Central memory CD8-positive, alpha-beta T cell (primary cell): ENCODE data around the gene AP3B1.
"Not testable (repeated sequence)": the region's sequence is repeated elsewhere in the genome, so short reads cannot be mapped to it uniquely, and the experiment has no call there.

ENCODE experiments used
- ATAC-seq: fragments of 150-1000 bp; cut with Tn5 transposase; replicated peaks from 2 replicates; pipeline ENCODE4 v1.10.0; 2022; ENCODE audit warnings: mild to moderate bottlenecking, moderate FRiP score, moderate number of reproducible peaks; ENCODE audit not compliant: poor library complexity, severe bottlenecking; ENCODE audit errors: extremely low read depth
- DNase-seq, 2 donors: peaks; one replicate each; pipeline ENCODE4 v3.0.0; 2021; ENCODE audit warnings: low spot score in 2 of 2
- H3K27ac Mint-ChIP-seq: one replicate; pipeline ENCODE4 v1.8.0; 2022; ENCODE audit warnings: low read depth, mild to moderate bottlenecking, moderate library complexity, mixed read lengths
- H3K27me3 Mint-ChIP-seq: one replicate; pipeline ENCODE4 v1.8.0; 2022; ENCODE audit warnings: mixed read lengths
- H3K36me3 Mint-ChIP-seq: one replicate; pipeline ENCODE4 v1.8.0; 2022; ENCODE audit warnings: mild to moderate bottlenecking, moderate library complexity, mixed read lengths; ENCODE audit not compliant: insufficient read depth
- H3K4me1 Mint-ChIP-seq: one replicate; pipeline ENCODE4 v1.8.0; 2022; ENCODE audit warnings: mixed read lengths
- H3K4me3 Mint-ChIP-seq: one replicate; pipeline ENCODE4 v1.8.0; 2022; ENCODE audit warnings: mild to moderate bottlenecking, moderate library complexity, mixed read lengths
- H3K9me3 Mint-ChIP-seq: one replicate; pipeline ENCODE4 v1.8.0; 2022; ENCODE audit warnings: mixed read lengths

Gene AP3B1

DNA sequence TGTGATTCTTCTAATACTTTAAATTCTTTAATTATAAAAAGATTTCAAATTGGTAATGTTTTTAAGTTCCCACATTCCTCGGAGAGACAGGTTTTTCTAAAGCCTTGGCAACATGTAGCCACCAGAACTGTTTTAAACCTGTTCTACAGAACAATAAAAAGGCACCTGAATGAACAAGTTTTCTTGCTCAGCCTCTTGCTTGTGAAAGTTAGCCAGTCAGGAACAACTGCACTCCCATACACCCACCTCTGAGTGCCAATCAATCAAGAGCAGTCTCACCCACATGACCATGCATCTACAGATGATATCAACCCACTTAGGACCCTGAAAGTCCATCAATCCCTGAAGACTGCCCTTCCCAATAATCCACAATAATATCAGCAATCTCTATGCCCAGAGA, 62.3 kb downstream of the AP3B1 start:
- no peak overlapping the region for H3K4me3 Mint-ChIP-seq
- no peak overlapping the region for H3K27ac Mint-ChIP-seq
- no peak for ATAC-seq
- no peaks in the 10 kb centered on the region for H3K9me3 Mint-ChIP-seq
- DNase-seq: no peak
- no peaks in the 10 kb centered on the region for H3K36me3 Mint-ChIP-seq
- H3K27me3 Mint-ChIP-seq: no peaks in the 10 kb centered on the region
- peaks cover 16% of the 10 kb centered on the region for H3K4me1 Mint-ChIP-seq

DNA sequence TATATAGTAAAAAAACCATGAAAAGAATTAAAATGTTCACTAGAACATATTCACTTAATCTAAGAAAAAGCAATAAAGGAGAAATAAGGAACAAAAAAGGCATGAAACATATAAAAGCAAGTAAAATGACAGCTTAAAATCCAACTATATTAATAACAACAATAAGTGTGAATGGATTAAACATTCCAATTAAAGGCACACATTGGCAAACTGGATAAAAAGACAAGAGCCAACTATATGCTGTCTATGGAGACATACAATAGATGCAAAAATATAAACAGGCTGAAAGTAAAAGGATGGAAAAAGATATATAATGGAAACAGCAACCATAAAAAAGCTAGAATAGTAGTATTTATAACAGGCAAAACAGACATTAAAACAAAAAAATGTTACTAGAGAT, 70.1 kb downstream of the AP3B1 start:
- DNase-seq (no peak), ATAC-seq (no peak)
- H3K4me3 Mint-ChIP-seq: no peak overlapping the region
- peaks cover 13% of the 10 kb centered on the region for H3K4me1 Mint-ChIP-seq
- peaks cover 15% of the 10 kb centered on the region for H3K36me3 Mint-ChIP-seq
- H3K27me3 Mint-ChIP-seq: no peaks in the 10 kb centered on the region
- no peaks in the 10 kb centered on the region for H3K9me3 Mint-ChIP-seq
- H3K27ac Mint-ChIP-seq: peak overlapping the region; percentile 70

DNA sequence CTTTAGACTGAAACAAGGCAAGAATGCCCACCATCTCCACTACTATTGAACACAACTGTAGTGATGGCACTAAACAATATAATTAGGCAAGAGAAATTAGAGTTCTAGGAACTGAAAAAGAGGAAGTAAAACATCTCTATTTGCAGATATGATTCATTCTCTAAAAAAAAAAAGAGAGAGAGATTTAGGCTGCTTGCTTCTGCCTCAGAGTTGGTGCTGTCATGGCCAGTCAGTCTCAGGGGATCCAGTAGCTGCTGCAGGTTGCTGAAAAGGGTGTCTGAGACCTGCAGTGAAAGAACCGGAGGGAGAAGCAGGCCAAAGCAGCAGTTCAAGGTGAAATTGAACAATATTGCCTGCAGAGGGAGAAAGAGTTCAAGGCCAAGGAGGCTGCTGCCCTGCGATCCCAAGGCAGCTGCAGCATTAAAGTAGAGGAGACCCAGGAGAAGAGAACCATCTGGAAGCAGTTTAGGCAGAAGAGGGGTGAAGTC, 72.5 kb downstream of the AP3B1 start:
- no peak for DNase-seq
- H3K27ac Mint-ChIP-seq: peak overlapping the region; percentile 48
- no peak for ATAC-seq

DNA sequence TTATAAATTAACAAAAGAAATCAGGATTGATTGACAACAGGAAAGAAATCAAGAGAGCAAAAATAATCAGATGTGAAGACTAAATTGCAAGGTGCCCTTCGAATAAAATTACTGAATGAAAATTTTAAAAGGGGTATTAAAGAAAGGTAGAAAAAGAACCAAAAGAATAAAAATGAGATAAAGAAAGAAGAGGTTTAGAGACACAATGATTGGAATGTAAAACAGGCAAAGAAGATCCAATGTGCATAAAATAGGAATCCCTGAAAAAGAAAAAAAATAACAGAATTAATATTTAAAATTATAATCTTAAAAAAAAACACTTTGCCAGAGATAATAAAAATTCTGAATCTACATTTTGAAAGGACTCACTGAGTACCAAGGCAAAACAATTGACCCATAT, 73.0 kb downstream of the AP3B1 start:
- Mint-ChIP-seq H3K4me3 (no peak overlapping the region), H3K27ac (peak overlapping the region; percentile 48), H3K4me1 (peaks cover 13% of the 10 kb centered on the region), H3K27me3 (no peaks in the 10 kb centered on the region), H3K36me3 (peaks cover 15% of the 10 kb centered on the region), H3K9me3 (no peaks in the 10 kb centered on the region)
- ATAC-seq (no peak), DNase-seq (no peak)

More for the DNA sequence above, 72.5 kb downstream of the AP3B1 start:
- Mint-ChIP-seq H3K9me3 (no peaks in the 10 kb centered on the region), H3K27me3 (no peaks in the 10 kb centered on the region), H3K36me3 (peaks cover 15% of the 10 kb centered on the region), H3K4me3 (no peak overlapping the region), H3K4me1 (peaks cover 13% of the 10 kb centered on the region)

DNA sequence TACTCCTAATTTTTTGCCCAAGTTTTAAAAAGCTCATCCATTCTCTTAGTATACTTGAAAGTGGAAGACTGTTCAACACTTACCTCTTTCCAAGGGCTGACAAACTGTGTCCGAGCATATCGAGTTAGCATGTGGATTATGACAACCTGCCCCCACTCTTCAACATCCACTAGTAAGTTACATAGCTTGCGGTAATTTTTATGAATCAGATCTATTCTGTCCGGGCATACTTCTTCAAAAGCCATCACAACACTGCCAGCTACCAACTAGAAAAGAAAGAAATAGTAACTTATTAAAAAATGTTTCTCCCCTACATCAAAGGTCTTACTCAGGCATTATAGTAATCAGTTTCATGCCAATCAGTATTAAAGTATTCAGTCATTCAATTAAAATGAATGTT, 78.5 kb downstream of the AP3B1 start:
- Mint-ChIP-seq H3K27ac (no peak overlapping the region), H3K4me3 (no peak overlapping the region), H3K27me3 (no peaks in the 10 kb centered on the region), H3K4me1 (peaks cover 5% of the 10 kb centered on the region), H3K36me3 (peaks cover 13% of the 10 kb centered on the region), H3K9me3 (no peaks in the 10 kb centered on the region)
- no peak for DNase-seq
- ATAC-seq: no peak

DNA sequence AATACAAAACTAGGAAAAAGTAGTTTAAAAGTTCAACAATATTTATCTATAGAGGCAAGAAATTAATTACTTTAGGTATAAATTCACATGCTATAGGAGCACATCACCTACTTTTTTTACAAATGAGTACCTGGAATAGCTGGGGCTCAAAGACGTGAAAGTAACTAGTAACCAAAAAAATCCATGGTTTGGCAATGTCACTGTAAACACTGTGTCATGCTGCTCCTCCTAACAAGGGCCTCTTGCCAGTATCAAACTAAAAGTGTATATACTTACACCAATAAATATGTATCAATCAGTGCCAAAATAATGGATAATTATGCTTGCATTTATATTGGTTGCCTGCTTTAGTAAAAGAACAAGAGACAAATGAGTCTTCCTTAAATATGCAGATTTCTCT, 78.9 kb downstream of the AP3B1 start:
- H3K9me3 Mint-ChIP-seq: no peaks in the 10 kb centered on the region
- DNase-seq (no peak), ATAC-seq (no peak)
- H3K27me3 Mint-ChIP-seq: no peaks in the 10 kb centered on the region
- H3K4me3 Mint-ChIP-seq: no peak overlapping the region
- no peak overlapping the region for H3K27ac Mint-ChIP-seq
- peaks cover 5% of the 10 kb centered on the region for H3K4me1 Mint-ChIP-seq
- H3K36me3 Mint-ChIP-seq: peaks cover 12% of the 10 kb centered on the region

DNA sequence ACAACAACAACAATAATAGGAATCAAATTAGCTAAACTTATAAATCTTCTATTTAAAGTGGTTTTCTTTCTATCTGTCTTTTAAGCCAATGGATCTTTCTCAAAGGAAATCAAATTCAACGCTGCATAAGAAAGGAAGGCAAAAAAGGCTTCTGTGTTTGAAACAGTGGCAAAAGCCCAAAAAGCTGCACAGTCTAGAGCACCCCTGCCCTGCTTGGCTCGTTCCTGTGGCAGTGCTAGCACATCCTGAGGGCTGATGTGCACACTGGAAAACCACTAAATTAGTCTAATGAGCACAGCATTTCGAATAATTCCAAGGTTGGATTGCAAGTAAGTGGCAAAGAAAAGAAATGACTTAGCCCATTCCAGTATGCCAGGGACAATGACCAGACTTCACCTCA, 80.7 kb downstream of the AP3B1 start:
- no peak for ATAC-seq
- H3K4me3 Mint-ChIP-seq: no peak overlapping the region
- no peaks in the 10 kb centered on the region for H3K4me1 Mint-ChIP-seq
- no peak for DNase-seq
- H3K9me3 Mint-ChIP-seq: no peaks in the 10 kb centered on the region
- no peak overlapping the region for H3K27ac Mint-ChIP-seq
- H3K36me3 Mint-ChIP-seq: peaks cover 9% of the 10 kb centered on the region
- H3K27me3 Mint-ChIP-seq: no peaks in the 10 kb centered on the region

- peaks cover 5% of the 10 kb centered on the region for H3K4me1 Mint-ChIP-seq
- DNase-seq (no peak), ATAC-seq (no peak)
- no peak overlapping the region for H3K4me3 Mint-ChIP-seq
- H3K9me3 Mint-ChIP-seq: no peaks in the 10 kb centered on the region
- H3K27ac Mint-ChIP-seq: no peak overlapping the region
- H3K27me3 Mint-ChIP-seq: no peaks in the 10 kb centered on the region
- H3K36me3 Mint-ChIP-seq: peaks cover 19% of the 10 kb centered on the region
These were observed 83.4 kb downstream of the AP3B1 start for GRCh38 chr5:78211052-78211451.

DNA sequence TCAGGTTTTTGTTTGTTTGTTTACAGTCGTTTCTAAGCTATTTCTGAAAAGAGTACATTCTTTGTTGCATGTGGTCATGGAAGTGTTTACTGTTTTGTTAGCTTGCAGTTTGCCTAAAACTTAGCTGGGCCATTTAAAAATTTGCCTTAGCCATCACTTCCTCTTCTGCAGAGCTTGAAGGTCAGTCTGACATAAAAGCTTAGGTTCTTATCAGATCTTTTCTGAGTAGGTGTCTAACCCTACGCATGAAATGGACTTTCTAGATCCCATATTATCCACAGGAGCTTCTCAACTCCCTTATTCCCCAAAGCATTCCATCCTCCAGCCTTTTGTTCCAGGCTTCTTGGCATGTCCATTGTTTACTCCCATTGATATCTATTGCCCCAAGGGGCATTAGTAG, 90.3 kb downstream of the AP3B1 start:
- ATAC-seq (no peak), DNase-seq (no peak)
- H3K4me3 Mint-ChIP-seq: no peak overlapping the region
- no peak overlapping the region for H3K27ac Mint-ChIP-seq
- H3K4me1 Mint-ChIP-seq: peaks cover 14% of the 10 kb centered on the region
- peaks cover 20% of the 10 kb centered on the region for H3K36me3 Mint-ChIP-seq
- no peaks in the 10 kb centered on the region for H3K9me3 Mint-ChIP-seq
- H3K27me3 Mint-ChIP-seq: no peaks in the 10 kb centered on the region

GRCh38 chr5:78203815-78204214, 90.7 kb downstream of the AP3B1 start:
- H3K4me1 Mint-ChIP-seq: peaks cover 14% of the 10 kb centered on the region
- H3K36me3 Mint-ChIP-seq: peaks cover 20% of the 10 kb centered on the region
- no peak for ATAC-seq
- no peak for DNase-seq
- H3K27me3 Mint-ChIP-seq: no peaks in the 10 kb centered on the region
- H3K27ac Mint-ChIP-seq: no peak overlapping the region
- no peaks in the 10 kb centered on the region for H3K9me3 Mint-ChIP-seq
- no peak overlapping the region for H3K4me3 Mint-ChIP-seq

- Mint-ChIP-seq H3K4me3 (no peak overlapping the region), H3K27me3 (no peaks in the 10 kb centered on the region), H3K36me3 (peaks cover 7% of the 10 kb centered on the region), H3K9me3 (no peaks in the 10 kb centered on the region), H3K27ac (no peak overlapping the region), H3K4me1 (peaks cover 11% of the 10 kb centered on the region)
- no peak for DNase-seq
- ATAC-seq: no peak
These were observed 104.1 kb downstream of the AP3B1 start for GRCh38 chr5:78190402-78190801.

DNA sequence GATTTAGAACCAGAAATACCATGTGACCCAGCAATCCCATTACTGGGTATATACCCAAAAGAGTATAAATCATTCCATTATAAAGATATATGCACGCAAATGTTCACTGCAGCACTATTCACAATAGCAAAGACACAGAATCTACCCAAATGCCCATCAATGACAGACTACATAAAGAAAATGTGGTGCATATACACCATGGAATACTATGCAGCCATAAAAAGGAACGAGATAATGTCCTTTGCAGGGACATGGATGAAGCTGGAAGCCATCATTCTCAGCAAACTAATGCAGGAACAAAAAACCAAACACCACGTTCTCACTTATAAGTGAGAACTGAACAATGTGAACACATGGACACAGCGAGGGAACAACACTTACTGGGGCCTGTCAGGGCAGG, 105.8 kb downstream of the AP3B1 start:
- not testable (repeated sequence) for DNase-seq, H3K4me3 Mint-ChIP-seq, ATAC-seq, H3K27me3 Mint-ChIP-seq, H3K9me3 Mint-ChIP-seq, H3K36me3 Mint-ChIP-seq, H3K27ac Mint-ChIP-seq
- peaks cover 20% of the 10 kb centered on the region for H3K4me1 Mint-ChIP-seq

GRCh38 chr5:78187172-78187571, 107.3 kb downstream of the AP3B1 start:
- H3K27ac Mint-ChIP-seq: no peak overlapping the region

DNA sequence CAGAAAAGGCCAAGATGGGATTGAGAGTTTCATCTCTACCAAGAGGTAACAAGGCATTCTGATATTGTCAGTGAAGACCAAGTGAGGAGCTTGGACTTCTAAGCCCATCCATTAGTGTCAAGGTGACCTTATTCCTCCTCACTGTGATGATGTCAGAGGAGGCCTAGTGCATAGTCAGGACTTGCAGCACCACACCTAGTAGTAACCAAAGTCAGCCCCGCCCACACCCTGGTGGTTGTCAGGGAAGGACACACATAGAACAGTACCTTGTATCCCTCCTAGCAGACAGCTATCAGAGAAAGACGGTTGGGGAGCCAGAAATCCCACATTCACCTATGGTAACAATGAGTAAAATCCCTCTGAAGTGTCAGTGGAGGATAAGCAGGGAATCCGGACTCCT, 111.7 kb downstream of the AP3B1 start:
- no peaks in the 10 kb centered on the region for H3K9me3 Mint-ChIP-seq
- H3K4me1 Mint-ChIP-seq: peaks cover 20% of the 10 kb centered on the region
- no peak for DNase-seq
- no peak overlapping the region for H3K27ac Mint-ChIP-seq
- peaks cover 11% of the 10 kb centered on the region for H3K36me3 Mint-ChIP-seq
- H3K27me3 Mint-ChIP-seq: no peaks in the 10 kb centered on the region
- no peak overlapping the region for H3K4me3 Mint-ChIP-seq
- no peak for ATAC-seq

More at GRCh38 chr5:78187172-78187571, 107.3 kb downstream of the AP3B1 start:
- H3K4me3 Mint-ChIP-seq: no peak overlapping the region
- H3K4me1 Mint-ChIP-seq: peaks cover 24% of the 10 kb centered on the region
- H3K36me3 Mint-ChIP-seq: peaks cover 3% of the 10 kb centered on the region
- DNase-seq: no peak
- no peaks in the 10 kb centered on the region for H3K9me3 Mint-ChIP-seq
- no peaks in the 10 kb centered on the region for H3K27me3 Mint-ChIP-seq
- no peak for ATAC-seq
